DND-41 (cell line): ENCODE data around the gene RXRB.
"Not testable (repeated sequence)": the region's sequence is repeated elsewhere in the genome, so short reads cannot be mapped to it uniquely, and the experiment has no call there.

Source experiments
- ATAC-seq: fragments of 200-7000 bp; cut with Tn5 transposase; 3 replicates; pipeline ENCODE4 v1.9.1; 2021; ENCODE audit warnings: low read depth; ENCODE audit not compliant: insufficient read depth
- DNase-seq: peaks from one replicate; pipeline ENCODE4 v3.0.0-alpha.2; 2020
- H2AFZ ChIP-seq: 2 replicates; pipeline ENCODE4 v1.6.0; 2012; ENCODE audit warnings: low read depth, low read length
- H3K27ac ChIP-seq: 2 replicates; pipeline ENCODE4 v1.5.1; 2012; ENCODE audit warnings: low read length, inconsistent platforms
- H3K27me3 ChIP-seq: fragments of 200-600 bp; sonication (generic); 2 replicates; pipeline ENCODE4 v1.6.0; 2012; ENCODE audit warnings: low read length, mild to moderate bottlenecking, inconsistent platforms; ENCODE audit not compliant: insufficient read depth, poor library complexity
- H3K36me3 ChIP-seq: 2 replicates; pipeline ENCODE4 v1.5.1; 2012; ENCODE audit warnings: low read length, inconsistent platforms; ENCODE audit not compliant: insufficient read depth
- H3K4me1 ChIP-seq: 2 replicates; pipeline ENCODE4 v1.5.1; 2012; ENCODE audit warnings: mild to moderate bottlenecking, low read length; ENCODE audit not compliant: insufficient read depth
- H3K4me2 ChIP-seq: 2 replicates; pipeline ENCODE4 v1.6.0; 2012; ENCODE audit warnings: mild to moderate bottlenecking, moderate library complexity, low read length, inconsistent platforms; ENCODE audit not compliant: insufficient read depth
- H3K4me3 ChIP-seq, 2 experiments: fragments of 200-600 bp in 1 of 2; shearing (Covaris generic) in 1 of 2; 2 replicates each; pipeline ENCODE4 v1.5.1; 2012 to 2016; ENCODE audit warnings: inconsistent platforms in 2 of 2, low read length in 2 of 2, mild to moderate bottlenecking in 2 of 2, low read depth in 1 of 2, moderate library complexity in 1 of 2
- H3K79me2 ChIP-seq: 2 replicates; pipeline ENCODE4 v1.6.0; 2012; ENCODE audit warnings: low read length, inconsistent platforms; ENCODE audit not compliant: insufficient read depth
- H3K9ac ChIP-seq: 2 replicates; pipeline ENCODE4 v1.6.0; 2012; ENCODE audit warnings: low read depth, mild to moderate bottlenecking, inconsistent platforms, low read length, moderate library complexity
- H3K9me3 ChIP-seq: 2 replicates; pipeline ENCODE4 v1.5.1; 2012; ENCODE audit warnings: low read length, moderate library complexity, mild to moderate bottlenecking, inconsistent platforms; ENCODE audit not compliant: insufficient read depth, severe bottlenecking
- H4K20me1 ChIP-seq: 2 replicates; pipeline ENCODE4 v1.6.0; 2012; ENCODE audit warnings: low read length; ENCODE audit not compliant: insufficient read depth
- CTCF ChIP-seq: IDR thresholded peaks from 2 replicates; pipeline ENCODE4 v1.5.1; 2012; ENCODE audit warnings: borderline replicate concordance, low read length, moderate library complexity, mild to moderate bottlenecking; ENCODE audit not compliant: poor library complexity, severe bottlenecking; ENCODE audit errors: extremely low read depth
- EZH2 ChIP-seq: IDR thresholded peaks from 3 replicates; pipeline ENCODE4 v1.6.1; 2012; ENCODE audit warnings: borderline replicate concordance, low read depth, mild to moderate bottlenecking, moderate library complexity, low read length, inconsistent platforms; ENCODE audit not compliant: severe bottlenecking

Gene RXRB

GRCh38 chr6:33156964-33157363 lies 43.5 kb downstream of the RXRB start:
- H3K9ac ChIP-seq, result no peak overlapping the region
- peaks cover 16% of the 10 kb centered on the region for H3K27me3 ChIP-seq
- H3K4me2 ChIP-seq, result no peak overlapping the region
- no peak overlapping the region for H2AFZ ChIP-seq
- no peak overlapping the region for H3K27ac ChIP-seq
- no peaks in the 10 kb centered on the region for H3K36me3 ChIP-seq
- no peaks in the 10 kb centered on the region for H4K20me1 ChIP-seq
- TF ChIP-seq EZH2 (no peak), CTCF (no peak)
- ATAC-seq (no peak), DNase-seq (no peak)
- no peak overlapping the region for H3K4me3 ChIP-seq
- H3K9me3 ChIP-seq, result no peaks in the 10 kb centered on the region
- H3K4me1 ChIP-seq, result peaks cover 9% of the 10 kb centered on the region
- no peaks in the 10 kb centered on the region for H3K79me2 ChIP-seq

GRCh38 chr6:33156561-33156960 lies 43.9 kb downstream of the RXRB start:
- peaks cover under 1% of the 10 kb centered on the region for H3K9me3 ChIP-seq
- DNase-seq (no peak), ATAC-seq (no peak)
- peaks cover 5% of the 10 kb centered on the region for H3K4me1 ChIP-seq
- H3K27me3 ChIP-seq, result peaks cover 16% of the 10 kb centered on the region
- no peak overlapping the region for H3K4me2 ChIP-seq
- H2AFZ ChIP-seq, result no peak overlapping the region
- no peak overlapping the region for H3K27ac ChIP-seq
- no peak for TF ChIP-seq EZH2
- no peaks in the 10 kb centered on the region for H4K20me1 ChIP-seq
- no peaks in the 10 kb centered on the region for H3K36me3 ChIP-seq
- no peaks in the 10 kb centered on the region for H3K79me2 ChIP-seq
- H3K9ac ChIP-seq, result no peak overlapping the region
- H3K4me3 ChIP-seq, result no peak overlapping the region

GRCh38 chr6:33154349-33154748 lies 46.1 kb downstream of the RXRB start:
- ATAC-seq (no peak), DNase-seq (no peak)
- H3K27me3 ChIP-seq, result peaks cover 15% of the 10 kb centered on the region
- no peak overlapping the region for H3K4me3 ChIP-seq
- H3K4me1 ChIP-seq, result no peaks in the 10 kb centered on the region
- H2AFZ ChIP-seq, result no peak overlapping the region
- H3K4me2 ChIP-seq, result no peak overlapping the region
- H4K20me1 ChIP-seq, result no peaks in the 10 kb centered on the region
- H3K9ac ChIP-seq, result no peak overlapping the region
- TF ChIP-seq CTCF (no peak), EZH2 (no peak)
- peaks cover 3% of the 10 kb centered on the region for H3K9me3 ChIP-seq
- H3K36me3 ChIP-seq, result no peaks in the 10 kb centered on the region
- no peak overlapping the region for H3K27ac ChIP-seq
- H3K79me2 ChIP-seq, result no peaks in the 10 kb centered on the region

- no peak overlapping the region for H3K27ac ChIP-seq
- H3K9me3 ChIP-seq, result peaks cover 3% of the 10 kb centered on the region
- H3K9ac ChIP-seq, result no peak overlapping the region
- no peaks in the 10 kb centered on the region for H3K36me3 ChIP-seq
- DNase-seq, result no peak
- H3K4me2 ChIP-seq, result no peak overlapping the region
- no peaks in the 10 kb centered on the region for H4K20me1 ChIP-seq
- H3K4me3 ChIP-seq, result no peak overlapping the region
- no peak for ATAC-seq
- no peak overlapping the region for H2AFZ ChIP-seq
- no peaks in the 10 kb centered on the region for H3K4me1 ChIP-seq
- TF ChIP-seq EZH2, result no peak
- no peak for TF ChIP-seq CTCF
- no peaks in the 10 kb centered on the region for H3K79me2 ChIP-seq
- H3K27me3 ChIP-seq, result peaks cover 3% of the 10 kb centered on the region
Measured at GRCh38 chr6:33151050-33151449, 49.4 kb downstream of the RXRB start.

- H3K4me1 ChIP-seq, H3K27me3 ChIP-seq, H3K79me2 ChIP-seq, H4K20me1 ChIP-seq, H2AFZ ChIP-seq, DNase-seq, H3K36me3 ChIP-seq, H3K9me3 ChIP-seq, H3K4me3 ChIP-seq, H3K4me2 ChIP-seq, H3K9ac ChIP-seq, ATAC-seq, H3K27ac ChIP-seq: not testable (repeated sequence)
Measured at GRCh38 chr6:33150560-33150959, 49.9 kb downstream of the RXRB start.
